Measurements from ENCODE around the gene HEPACAM. TPM values are rescaled to one million over a fixed set of nuclear protein-coding genes. Genes with fewer than 3 reads are reported as not detected.
A peak's percentile ranks its signal among the peaks of the same experiment; 100 is the strongest.

Gene HEPACAM
- polyA plus RNA-seq, 1 donor, result 0.06 TPM

- DNase-seq (ENCODE audit: low read depth), result no peak
These were observed 50.9 kb downstream of the HEPACAM start for GRCh38 chr11:124884869-124885479.

DNA sequence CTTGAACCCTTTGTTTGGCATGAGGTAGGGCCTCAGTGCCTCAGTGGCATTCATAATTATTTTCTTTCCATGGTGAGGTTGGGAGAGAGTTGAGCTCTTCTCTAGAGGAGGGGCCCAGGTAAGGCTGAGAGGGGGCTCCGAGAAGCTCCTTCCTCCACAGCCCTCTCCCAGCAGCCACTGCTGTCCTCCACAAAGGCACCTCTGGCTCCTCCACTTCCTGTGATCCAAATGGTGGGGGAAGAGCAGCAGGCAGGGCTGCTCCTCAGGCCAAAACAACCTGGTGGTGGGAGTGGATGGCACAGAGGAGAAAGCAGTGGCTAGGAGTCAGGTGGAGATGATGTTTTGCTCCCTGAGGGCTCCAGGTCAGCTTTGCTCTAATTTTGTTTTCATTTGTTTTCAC, 51.5 kb downstream of the HEPACAM start:
- DNase-seq (ENCODE audit: low read depth), result no peak

DNA sequence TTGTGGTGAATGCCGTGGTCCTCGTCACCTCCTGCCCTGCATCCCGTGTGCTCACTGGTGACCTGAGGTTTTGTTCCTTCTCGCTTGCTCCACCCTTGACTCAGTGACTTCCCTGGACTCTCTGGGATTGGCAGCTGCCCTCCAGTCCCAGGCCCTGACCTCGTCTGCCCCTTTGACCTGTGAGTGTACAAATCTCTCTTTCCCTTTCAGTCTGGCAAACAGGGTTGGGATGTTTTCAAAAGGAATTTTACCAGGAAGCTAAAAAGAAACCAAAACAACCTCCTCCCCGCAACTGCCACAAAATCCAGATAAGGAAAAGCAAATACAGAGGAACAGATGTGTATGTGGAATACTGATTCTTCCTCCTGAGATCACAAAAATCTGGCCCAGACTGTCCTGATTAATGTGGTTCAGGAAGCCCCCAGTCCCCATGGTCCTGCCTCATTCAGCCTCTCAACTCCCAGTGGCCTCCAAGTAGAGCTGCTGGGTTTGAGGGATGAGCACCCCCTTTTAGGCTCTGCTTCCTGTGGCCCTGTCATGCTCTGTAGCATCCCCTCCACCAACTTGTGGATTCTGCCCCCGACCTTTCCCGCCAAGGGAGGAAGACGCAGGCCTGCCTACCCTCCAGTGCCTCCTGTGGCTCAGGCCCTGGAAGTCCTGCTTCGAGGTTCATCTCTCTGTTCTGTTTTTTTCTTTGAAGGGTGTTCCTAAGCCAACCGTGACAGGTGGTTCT, 53.3 kb downstream of the HEPACAM start:
- no peak for DNase-seq (ENCODE audit: low read depth)

DNA sequence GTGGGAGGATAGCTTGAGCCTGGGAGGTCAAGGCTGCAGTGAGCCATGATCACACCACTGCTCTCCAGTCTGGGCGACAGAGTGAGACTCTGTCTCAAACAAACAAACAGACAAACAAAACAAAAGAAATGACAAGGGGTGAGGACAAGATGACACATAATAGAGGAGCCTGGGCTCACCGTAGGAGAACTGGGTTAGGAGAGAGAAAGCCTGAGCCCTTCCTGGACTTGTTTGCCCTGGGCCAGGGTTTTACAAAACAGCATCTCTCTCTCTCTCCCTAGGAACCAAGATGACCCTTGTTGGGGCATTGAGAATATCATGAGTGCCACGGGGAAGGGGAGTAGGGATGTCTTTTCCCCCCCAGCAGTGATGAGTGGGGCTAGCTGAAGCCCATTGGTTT, 54.9 kb downstream of the HEPACAM start:
- DNase-seq (ENCODE audit: low read depth), result no peak

GRCh38 chr11:124880290-124880611, 55.6 kb downstream of the HEPACAM start:
- no peak for DNase-seq (ENCODE audit: low read depth)

GRCh38 chr11:124879493-124880289, 56.2 kb downstream of the HEPACAM start:
- no peak for DNase-seq (ENCODE audit: low read depth)

GRCh38 chr11:124878759-124879492, 56.9 kb downstream of the HEPACAM start:
- DNase-seq (ENCODE audit: low read depth), result no peak

DNA sequence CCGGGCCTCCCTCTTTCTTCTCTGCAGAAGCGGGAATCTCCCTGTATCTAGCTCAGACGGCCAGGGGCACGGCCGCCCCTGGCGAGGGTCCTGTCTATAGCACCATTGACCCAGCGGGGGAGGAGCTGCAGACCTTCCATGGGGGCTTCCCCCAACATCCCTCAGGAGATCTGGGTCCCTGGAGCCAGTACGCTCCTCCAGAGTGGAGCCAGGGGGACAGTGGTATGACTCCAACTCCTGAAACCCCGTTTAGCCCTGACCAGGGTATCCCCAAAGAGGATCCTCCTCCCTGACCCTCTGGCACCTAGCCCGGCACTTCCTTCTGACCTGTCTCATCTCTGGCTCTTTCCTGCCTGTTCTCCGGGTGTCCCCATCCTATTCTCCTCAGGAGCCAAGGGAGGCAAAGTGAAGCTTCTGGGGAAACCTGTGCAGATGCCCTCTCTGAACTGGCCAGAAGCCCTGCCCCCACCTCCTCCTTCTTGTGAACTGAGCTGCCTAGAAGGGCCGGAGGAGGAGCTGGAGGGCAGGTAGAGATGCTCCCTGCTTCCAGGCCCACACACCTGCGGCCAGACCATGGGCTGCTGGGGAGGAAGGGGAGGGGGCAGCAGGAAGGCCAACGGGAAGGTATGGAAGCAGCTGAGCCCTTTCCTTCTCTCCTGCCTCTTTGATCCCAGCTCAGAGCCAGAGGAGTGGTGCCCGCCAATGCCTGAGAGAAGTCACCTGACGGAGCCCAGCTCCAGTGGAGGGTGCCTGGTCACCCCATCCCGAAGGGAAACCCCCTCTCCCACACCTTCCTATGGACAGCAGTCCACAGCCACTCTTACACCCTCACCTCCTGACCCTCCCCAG, 57.7 kb downstream of the HEPACAM start:
- no peak for DNase-seq (ENCODE audit: low read depth)

GRCh38 chr11:124877631-124877909, 58.3 kb downstream of the HEPACAM start:
- DNase-seq (ENCODE audit: low read depth), result no peak

- no peak for DNase-seq (ENCODE audit: low read depth)
These were observed 58.8 kb downstream of the HEPACAM start for GRCh38 chr11:124876818-124877630.

- DNase-seq (ENCODE audit: low read depth), result peak; percentile 63
These were observed 59.7 kb downstream of the HEPACAM start for GRCh38 chr11:124875943-124876817.

DNA sequence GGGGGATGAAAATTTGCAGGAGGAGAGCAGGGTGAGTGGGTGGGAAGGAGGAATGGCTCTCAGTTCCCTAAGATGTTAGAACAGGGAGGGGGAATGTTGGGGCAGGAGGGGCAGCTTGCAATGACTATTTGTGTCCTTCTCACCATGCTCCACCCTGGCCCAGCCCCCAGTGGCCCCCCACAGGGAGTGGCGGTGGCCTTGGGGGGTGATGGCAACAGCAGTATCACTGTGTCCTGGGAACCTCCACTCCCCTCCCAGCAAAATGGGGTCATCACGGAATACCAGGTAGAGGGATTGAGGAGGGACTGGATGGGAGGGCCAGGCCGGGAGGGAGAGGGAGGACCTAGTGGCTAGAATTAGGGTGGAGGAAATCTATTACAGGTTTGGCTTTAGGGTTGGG, 60.4 kb downstream of the HEPACAM start:
- DNase-seq (ENCODE audit: low read depth), result no peak

GRCh38 chr11:124874571-124875255, 61.1 kb downstream of the HEPACAM start:
- no peak for DNase-seq (ENCODE audit: low read depth)

DNA sequence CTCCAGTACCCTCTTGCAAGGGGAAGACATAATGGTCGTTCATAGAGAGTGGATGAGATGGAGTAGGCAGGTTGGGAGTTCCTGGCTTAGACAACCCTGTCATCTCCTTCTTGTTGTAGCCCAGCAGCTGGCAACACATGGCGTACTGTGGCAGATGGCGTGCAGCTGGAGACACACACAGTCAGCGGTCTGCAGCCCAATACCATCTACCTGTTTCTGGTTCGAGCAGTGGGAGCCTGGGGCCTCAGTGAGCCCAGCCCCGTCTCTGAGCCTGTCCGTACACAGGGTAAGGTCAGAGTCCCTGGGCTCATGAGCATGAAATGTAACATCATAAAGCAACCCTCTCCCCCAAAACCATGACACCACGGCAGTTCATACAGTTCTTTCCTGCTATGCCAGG, 61.9 kb downstream of the HEPACAM start:
- DNase-seq (ENCODE audit: low read depth), result no peak

- DNase-seq (ENCODE audit: low read depth), result no peak
These were observed 63.1 kb downstream of the HEPACAM start for GRCh38 chr11:124872741-124873140.

DNA sequence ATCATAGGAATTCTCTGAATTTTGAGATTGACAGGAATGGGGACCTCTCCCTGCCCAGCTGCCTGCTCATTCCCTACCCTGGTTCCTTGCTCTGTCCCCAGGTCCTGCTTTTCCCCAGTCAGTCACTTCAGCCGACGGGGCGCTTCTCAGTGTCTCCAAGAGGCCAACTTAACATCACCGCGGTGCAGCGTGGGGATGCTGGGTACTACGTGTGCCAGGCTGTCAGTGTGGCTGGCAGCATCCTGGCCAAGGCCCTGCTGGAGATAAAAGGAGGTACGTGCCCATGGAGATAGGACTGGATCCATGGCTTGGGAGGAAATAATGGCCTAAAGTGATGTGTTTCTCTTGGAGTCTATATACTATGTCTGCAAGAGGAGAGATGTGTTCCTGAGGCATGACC, 63.6 kb downstream of the HEPACAM start:
- DNase-seq (ENCODE audit: low read depth), result no peak

- DNase-seq (ENCODE audit: low read depth), result no peak
These were observed 65.4 kb downstream of the HEPACAM start for GRCh38 chr11:124870430-124870829.

DNA sequence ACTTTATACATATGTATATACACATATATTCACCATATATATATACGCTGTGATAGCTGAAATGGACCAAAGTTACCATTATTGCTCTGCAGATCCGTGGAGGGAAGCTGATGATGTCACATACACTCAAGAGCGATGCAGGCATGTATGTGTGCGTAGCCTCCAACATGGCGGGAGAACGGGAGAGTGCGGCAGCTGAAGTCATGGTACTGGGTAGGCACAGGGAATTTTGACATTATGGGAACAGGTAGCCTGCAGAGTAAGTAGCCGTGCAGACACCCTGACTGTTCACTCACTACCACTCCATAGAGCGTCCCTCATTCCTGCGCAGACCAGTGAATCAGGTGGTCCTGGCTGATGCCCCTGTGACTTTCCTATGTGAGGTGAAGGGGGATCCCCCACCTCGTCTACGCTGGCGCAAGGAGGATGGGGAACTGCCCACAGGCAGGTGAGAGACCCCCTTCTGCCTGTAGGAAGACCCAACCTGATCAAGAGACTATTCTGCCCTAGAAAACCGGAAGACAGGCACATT, 65.9 kb downstream of the HEPACAM start:
- no peak for DNase-seq (ENCODE audit: low read depth)

DNA sequence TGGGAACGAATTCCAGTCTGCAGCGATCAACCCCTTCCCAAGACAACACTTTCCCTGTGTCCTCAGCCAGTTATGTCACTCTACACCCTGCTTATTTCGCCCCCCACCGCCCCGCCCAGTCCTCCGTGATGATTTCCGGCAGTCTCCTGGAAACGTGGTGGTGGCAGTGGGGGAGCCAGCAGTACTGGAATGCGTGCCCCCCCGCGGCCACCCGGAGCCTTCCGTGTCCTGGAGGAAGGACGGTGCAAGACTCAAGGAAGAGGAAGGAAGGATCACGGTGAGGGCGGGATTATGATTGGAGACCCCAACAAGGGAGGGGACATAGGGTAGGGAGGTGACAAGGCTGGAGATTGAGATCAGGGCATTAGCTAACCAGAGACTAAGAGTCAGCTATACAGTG, 66.5 kb downstream of the HEPACAM start:
- DNase-seq (ENCODE audit: low read depth), result no peak

Measured in forelimb muscle (tissue), 1 donor.